ENCODE data around the gene EEFSEC.

The EEFSEC gene

GRCh38 chr3:128296469-128297251 lies 143.4 kb downstream of the EEFSEC start:
- no peak for DNase-seq

GRCh38 chr3:128297401-128298138 lies 144.3 kb downstream of the EEFSEC start:
- peak; percentile 88 for DNase-seq

GRCh38 chr3:128301186-128302023 lies 148.1 kb downstream of the EEFSEC start:
- DNase-seq: no peak

- DNase-seq: no peak
These were observed 153.2 kb downstream of the EEFSEC start for GRCh38 chr3:128306481-128306880.

- DNase-seq: no peak
These were observed 153.8 kb downstream of the EEFSEC start for GRCh38 chr3:128307029-128307633.

GRCh38 chr3:128307781-128308469 lies 154.6 kb downstream of the EEFSEC start:
- DNase-seq: no peak

- no peak for DNase-seq
These were observed 155.7 kb downstream of the EEFSEC start for GRCh38 chr3:128309026-128309425.

- no peak for DNase-seq
These were observed 157.2 kb downstream of the EEFSEC start for GRCh38 chr3:128310286-128311058.

- no peak for DNase-seq
These were observed 158.2 kb downstream of the EEFSEC start for GRCh38 chr3:128311441-128311844.

GRCh38 chr3:128312271-128312670 lies 159.0 kb downstream of the EEFSEC start:
- no peak for DNase-seq

- no peak for DNase-seq
These were observed 159.9 kb downstream of the EEFSEC start for GRCh38 chr3:128313071-128313725.

- no peak for DNase-seq
These were observed 160.7 kb downstream of the EEFSEC start for GRCh38 chr3:128313935-128314334.

- no peak for DNase-seq
These were observed 162.0 kb downstream of the EEFSEC start for GRCh38 chr3:128315313-128315712.

- DNase-seq: no peak
These were observed 163.2 kb downstream of the EEFSEC start for GRCh38 chr3:128316481-128316891.

- DNase-seq: no peak
These were observed 163.9 kb downstream of the EEFSEC start for GRCh38 chr3:128317101-128317697.

- no peak for DNase-seq
These were observed 164.5 kb downstream of the EEFSEC start for GRCh38 chr3:128317698-128318231.

- DNase-seq: no peak
These were observed 165.1 kb downstream of the EEFSEC start for GRCh38 chr3:128318275-128318941.

- no peak for DNase-seq
These were observed 165.8 kb downstream of the EEFSEC start for GRCh38 chr3:128319107-128319506.

- DNase-seq: no peak
These were observed 166.5 kb downstream of the EEFSEC start for GRCh38 chr3:128319741-128320141.

Data from EL (cell line).